Measurements from ENCODE around the gene CBLB.

Gene CBLB

GRCh38 chr3:105714453-105714852 is 154.4 kb downstream of the CBLB start:
- no peak overlapping the region for H3K4me3 ChIP-seq (ENCODE audit: low read depth, low read length)
- TF ChIP-seq, protein P1, sequence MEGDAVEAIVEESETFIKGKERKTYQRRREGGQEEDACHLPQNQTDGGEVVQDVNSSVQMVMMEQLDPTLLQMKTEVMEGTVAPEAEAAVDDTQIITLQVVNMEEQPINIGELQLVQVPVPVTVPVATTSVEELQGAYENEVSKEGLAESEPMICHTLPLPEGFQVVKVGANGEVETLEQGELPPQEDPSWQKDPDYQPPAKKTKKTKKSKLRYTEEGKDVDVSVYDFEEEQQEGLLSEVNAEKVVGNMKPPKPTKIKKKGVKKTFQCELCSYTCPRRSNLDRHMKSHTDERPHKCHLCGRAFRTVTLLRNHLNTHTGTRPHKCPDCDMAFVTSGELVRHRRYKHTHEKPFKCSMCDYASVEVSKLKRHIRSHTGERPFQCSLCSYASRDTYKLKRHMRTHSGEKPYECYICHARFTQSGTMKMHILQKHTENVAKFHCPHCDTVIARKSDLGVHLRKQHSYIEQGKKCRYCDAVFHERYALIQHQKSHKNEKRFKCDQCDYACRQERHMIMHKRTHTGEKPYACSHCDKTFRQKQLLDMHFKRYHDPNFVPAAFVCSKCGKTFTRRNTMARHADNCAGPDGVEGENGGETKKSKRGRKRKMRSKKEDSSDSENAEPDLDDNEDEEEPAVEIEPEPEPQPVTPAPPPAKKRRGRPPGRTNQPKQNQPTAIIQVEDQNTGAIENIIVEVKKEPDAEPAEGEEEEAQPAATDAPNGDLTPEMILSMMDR (conservative IDR thresholded peaks at IDR 0.05; ENCODE audit: low read depth, low read length), result no peak
- DNase-seq (ENCODE audit: low read depth), result no peak

GRCh38 chr3:105708980-105709379 is 159.8 kb downstream of the CBLB start:
- TF ChIP-seq, protein P1 (conservative IDR thresholded peaks at IDR 0.05; ENCODE audit: low read depth, low read length), result no peak
- no peak for DNase-seq (ENCODE audit: low read depth)

DNA sequence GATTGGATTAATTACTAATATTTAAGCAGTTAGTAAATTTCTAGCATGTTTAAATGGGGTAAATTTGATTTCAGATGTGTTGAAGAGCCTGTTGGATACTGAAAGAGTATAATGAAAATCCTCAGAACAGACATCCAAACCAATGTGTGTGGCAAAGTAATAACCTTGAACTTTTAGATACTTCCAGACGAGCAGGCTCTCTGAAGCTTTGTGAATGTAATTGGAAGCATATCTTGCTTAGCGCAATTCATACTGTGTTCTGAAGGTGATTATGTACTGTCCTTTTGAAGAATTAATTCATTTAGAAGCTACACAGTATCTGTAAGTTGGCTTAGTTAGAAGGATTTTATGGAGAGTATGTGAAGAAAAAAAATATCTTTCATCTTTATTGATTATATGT is 161.8 kb downstream of the CBLB start:
- DNase-seq (ENCODE audit: low read depth), result no peak
- TF ChIP-seq, protein P1 (conservative IDR thresholded peaks at IDR 0.05; ENCODE audit: low read depth, low read length), result no peak
- H3K4me3 ChIP-seq (ENCODE audit: low read depth, low read length), result no peak overlapping the region

More at GRCh38 chr3:105708980-105709379, 159.8 kb downstream of the CBLB start:
- H3K4me3 ChIP-seq (ENCODE audit: low read depth, low read length), result no peak overlapping the region

GRCh38 chr3:105704726-105705410 is 163.9 kb downstream of the CBLB start:
- DNase-seq (ENCODE audit: low read depth), result no peak
- H3K4me3 ChIP-seq (ENCODE audit: low read depth, low read length), result no peak overlapping the region
- TF ChIP-seq, protein P1 (conservative IDR thresholded peaks at IDR 0.05; ENCODE audit: low read depth, low read length), result no peak

DNA sequence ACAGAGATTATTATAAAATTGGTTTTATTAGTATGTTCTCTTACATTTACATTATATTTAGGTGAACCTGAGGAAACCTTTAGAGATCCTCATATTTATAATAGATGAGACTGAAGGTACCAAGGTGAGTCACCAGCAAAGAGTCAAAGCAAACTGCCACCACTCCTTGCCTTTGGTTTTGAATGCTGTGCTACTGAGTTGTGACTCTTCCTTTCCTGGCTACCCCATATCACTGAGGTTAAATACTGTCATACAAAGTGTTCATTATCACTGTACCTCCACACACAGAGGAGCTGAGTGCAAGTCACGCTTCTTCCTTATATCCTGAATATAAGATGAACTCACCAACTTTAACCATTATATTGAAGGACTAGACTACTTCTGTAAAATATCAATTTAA is 168.2 kb downstream of the CBLB start:
- DNase-seq (ENCODE audit: low read depth), result no peak
- TF ChIP-seq, protein P1 (conservative IDR thresholded peaks at IDR 0.05; ENCODE audit: low read depth, low read length), result no peak
- H3K4me3 ChIP-seq (ENCODE audit: low read depth, low read length), result no peak overlapping the region

DNA sequence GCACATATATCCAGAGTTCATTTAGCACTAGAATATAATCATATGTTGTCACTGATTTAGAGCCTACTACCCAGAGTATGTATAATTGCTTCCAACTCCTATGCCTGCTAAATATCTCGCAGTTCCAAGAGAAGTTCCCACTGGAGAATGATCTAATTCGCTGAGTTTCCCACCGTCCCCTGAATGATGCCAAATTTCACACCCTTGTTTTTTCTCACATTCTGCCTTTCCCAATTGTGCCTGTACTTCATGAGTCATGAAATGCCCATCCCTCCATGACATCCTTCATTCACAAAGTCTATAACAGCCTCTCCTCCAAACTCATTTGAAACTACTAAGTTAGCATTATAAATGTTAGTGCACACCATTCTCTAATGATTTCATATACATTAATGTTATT is 177.2 kb downstream of the CBLB start:
- TF ChIP-seq, protein P1 (conservative IDR thresholded peaks at IDR 0.05; ENCODE audit: low read depth, low read length), result no peak
- no peak for DNase-seq (ENCODE audit: low read depth)
- H3K4me3 ChIP-seq (ENCODE audit: low read depth, low read length), result no peak overlapping the region

- no peak for DNase-seq (ENCODE audit: low read depth)
- TF ChIP-seq, protein P1 (conservative IDR thresholded peaks at IDR 0.05; ENCODE audit: low read depth, low read length), result no peak
Measured at GRCh38 chr3:105691053-105691452, 177.8 kb downstream of the CBLB start.

More at GRCh38 chr3:105691053-105691452, 177.8 kb downstream of the CBLB start:
- no peak overlapping the region for H3K4me3 ChIP-seq (ENCODE audit: low read depth, low read length)

Data from choroid plexus epithelial cell (primary cell).